Suppressor macrophage treated with lipopolysaccharide for 4 hours (primary cell): ENCODE results near the gene FARP1.
A peak's percentile ranks its signal among the peaks of the same experiment; 100 is the strongest.

ENCODE experiments used
- DNase-seq: peaks from one replicate; pipeline ENCODE4 v3.0.0-alpha.2; 2020

Gene FARP1

GRCh38 chr13:98433654-98434053 is 290.8 kb downstream of the FARP1 start:
- DNase-seq, result no peak

- no peak for DNase-seq
Observed at GRCh38 chr13:98434060-98434459, 291.2 kb downstream of the FARP1 start.

GRCh38 chr13:98435376-98435775 is 292.5 kb downstream of the FARP1 start:
- DNase-seq, result no peak

GRCh38 chr13:98436233-98436910 is 293.5 kb downstream of the FARP1 start:
- no peak for DNase-seq

GRCh38 chr13:98438246-98439125 is 295.6 kb downstream of the FARP1 start:
- DNase-seq, result no peak

GRCh38 chr13:98439126-98439828 is 296.4 kb downstream of the FARP1 start:
- no peak for DNase-seq

- DNase-seq, result no peak
Observed at GRCh38 chr13:98439896-98440295, 297.0 kb downstream of the FARP1 start.

- DNase-seq, result no peak
Observed at GRCh38 chr13:98440390-98441055, 297.6 kb downstream of the FARP1 start.

GRCh38 chr13:98441056-98441676 is 298.3 kb downstream of the FARP1 start:
- DNase-seq, result no peak

- no peak for DNase-seq
Observed at GRCh38 chr13:98442391-98443230, 299.7 kb downstream of the FARP1 start.

- peak; percentile 75 for DNase-seq
Observed at GRCh38 chr13:98443329-98443728, 300.4 kb downstream of the FARP1 start.

GRCh38 chr13:98443800-98444325 is 301.0 kb downstream of the FARP1 start:
- no peak for DNase-seq

GRCh38 chr13:98444381-98444780 is 301.5 kb downstream of the FARP1 start:
- no peak for DNase-seq

- peak; percentile 65 for DNase-seq
Observed at GRCh38 chr13:98445340-98446233, 302.7 kb downstream of the FARP1 start.

GRCh38 chr13:98446234-98446621 is 303.3 kb downstream of the FARP1 start:
- DNase-seq, result no peak

- no peak for DNase-seq
Observed at GRCh38 chr13:98447130-98447529, 304.2 kb downstream of the FARP1 start.

GRCh38 chr13:98447881-98448641 is 305.2 kb downstream of the FARP1 start:
- no peak for DNase-seq

GRCh38 chr13:98448642-98448928 is 305.7 kb downstream of the FARP1 start:
- DNase-seq, result no peak

GRCh38 chr13:98449273-98449672 is 306.4 kb downstream of the FARP1 start:
- DNase-seq, result no peak

GRCh38 chr13:98450026-98450425 is 307.1 kb downstream of the FARP1 start:
- DNase-seq, result no peak
